K562 (cell line): Measurements from ENCODE around the gene AJAP1.

Source experiments
- MYC ChIP-seq, 2 experiments: fragments of 250-450 bp in 1 of 2; sonication (Bioruptor Pico) in 1 of 2; IDR thresholded peaks; 2 replicates each; pipeline versions ENCODE4 v1.5.1 to v1.6.1; 2012 to 2021; ENCODE audit warnings: low read depth in 2 of 2, borderline replicate concordance in 1 of 2, improper control_type of control experiment in 1 of 2, low read length in 1 of 2, mild to moderate bottlenecking in 1 of 2, moderate library complexity in 1 of 2
- NUFIP1 ChIP-seq: fragments of 450-650 bp; IDR thresholded peaks from 2 replicates; pipeline ENCODE4 v1.6.1; 2018; ENCODE audit not compliant: partially characterized antibody
- SP2 ChIP-seq: IDR thresholded peaks from 2 replicates; pipeline ENCODE4 v1.6.1; 2011; ENCODE audit warnings: mild to moderate bottlenecking, low read depth, low read length, moderate library complexity; ENCODE audit not compliant: poor library complexity, severe bottlenecking; ENCODE audit errors: extremely low read depth
- TF ChIP-seq, protein P1 (sequence below): IDR thresholded peaks from 2 replicates; pipeline ENCODE4 v1.6.1; 2016; ENCODE audit warnings: missing genetic modification characterization, missing compliant biosample characterization

DNA sequence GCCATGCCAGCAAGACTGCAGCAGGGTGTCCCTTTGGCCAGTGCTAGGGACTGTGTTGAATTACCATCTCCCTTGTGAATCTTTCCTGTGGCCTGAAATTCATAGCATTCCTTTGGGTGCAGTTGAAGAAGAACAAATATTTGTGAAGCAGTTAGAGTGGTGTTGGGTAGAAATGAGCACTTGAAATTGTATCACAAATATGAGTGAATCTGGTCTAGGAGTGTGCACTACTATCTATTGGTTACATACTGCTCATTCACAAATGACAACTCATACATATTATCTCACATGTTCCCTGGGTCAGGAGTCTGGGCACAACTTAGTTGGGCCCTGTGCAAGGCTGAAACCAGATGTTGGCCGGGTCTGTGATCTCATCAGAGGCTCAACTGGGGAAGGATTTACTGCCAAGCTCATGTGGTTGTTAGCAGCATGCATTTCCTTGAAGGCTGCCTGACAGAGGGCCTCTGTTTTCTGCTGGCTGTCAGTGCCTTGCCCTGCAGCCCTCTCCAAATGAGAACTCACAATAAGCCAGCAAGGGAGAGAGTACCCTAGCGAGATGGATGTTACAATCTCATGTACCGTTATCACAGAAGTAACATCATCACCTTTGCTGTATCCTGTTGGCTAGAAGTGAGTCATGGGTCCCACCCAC lies 23.8 kb downstream of the AJAP1 start:
- TF ChIP-seq, protein P1, sequence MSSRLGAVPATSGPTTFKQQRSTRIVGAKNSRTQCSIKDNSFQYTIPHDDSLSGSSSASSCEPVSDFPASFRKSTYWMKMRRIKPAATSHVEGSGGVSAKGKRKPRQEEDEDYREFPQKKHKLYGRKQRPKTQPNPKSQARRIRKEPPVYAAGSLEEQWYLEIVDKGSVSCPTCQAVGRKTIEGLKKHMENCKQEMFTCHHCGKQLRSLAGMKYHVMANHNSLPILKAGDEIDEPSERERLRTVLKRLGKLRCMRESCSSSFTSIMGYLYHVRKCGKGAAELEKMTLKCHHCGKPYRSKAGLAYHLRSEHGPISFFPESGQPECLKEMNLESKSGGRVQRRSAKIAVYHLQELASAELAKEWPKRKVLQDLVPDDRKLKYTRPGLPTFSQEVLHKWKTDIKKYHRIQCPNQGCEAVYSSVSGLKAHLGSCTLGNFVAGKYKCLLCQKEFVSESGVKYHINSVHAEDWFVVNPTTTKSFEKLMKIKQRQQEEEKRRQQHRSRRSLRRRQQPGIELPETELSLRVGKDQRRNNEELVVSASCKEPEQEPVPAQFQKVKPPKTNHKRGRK (tag), result no peak
- no peak for TF ChIP-seq NUFIP1
- no peak for TF ChIP-seq MYC (IDR thresholded peaks at IDR 0.05; ENCODE audit: low read depth, low read length)
- no peak for TF ChIP-seq MYC (CRISPR knock-in tag; IDR thresholded peaks at IDR 0.05; ENCODE audit: borderline replicate concordance, low read depth)
- no peak for TF ChIP-seq SP2
